ENCODE results near the gene NKAIN1.
"Not testable (repeated sequence)": the region's sequence is repeated elsewhere in the genome, so short reads cannot be mapped to it uniquely, and the experiment has no call there.

Gene NKAIN1

GRCh38 chr1:31180338-31180737 is 59.3 kb downstream of the NKAIN1 start:
- no peaks in the 10 kb centered on the region; the same call in 1 of the 2 replicates for H3K27me3 ChIP-seq (ENCODE audit: insufficient read depth, low read length)
- no peak overlapping the region for H3K9ac ChIP-seq (ENCODE audit: low read length)
- H3K9me3 ChIP-seq (ENCODE audit: low read length): no peaks in the 10 kb centered on the region
- H3K36me3 ChIP-seq (ENCODE audit: insufficient read depth, low read length): no peaks in the 10 kb centered on the region
- no peaks in the 10 kb centered on the region for H3F3A ChIP-seq (ENCODE audit: insufficient read depth, low read length)
- H2AFZ ChIP-seq (ENCODE audit: low read length): no peak overlapping the region
- H4K20me1 ChIP-seq (ENCODE audit: insufficient read depth, low read length): no peaks in the 10 kb centered on the region
- no peak overlapping the region for H3K4me3 ChIP-seq (ENCODE audit: low read depth, low read length, poor library complexity, severe bottlenecking)
- no peaks in the 10 kb centered on the region for H3K9me2 ChIP-seq (ENCODE audit: low read depth, low read length)
- H3K4me1 ChIP-seq (ENCODE audit: insufficient read depth, low read length, severe bottlenecking): peaks cover 11% of the 10 kb centered on the region
- TF ChIP-seq EZH2 (IDR thresholded peaks at IDR 0.05; ENCODE audit: borderline replicate concordance, low read length) (no peak), CTCF (IDR thresholded peaks at IDR 0.05; ENCODE audit: low read length) (no peak)
- no peak overlapping the region for H3K4me2 ChIP-seq (ENCODE audit: low read length)
- H3K27ac ChIP-seq (ENCODE audit: low read depth, low read length, poor library complexity, severe bottlenecking): no peak overlapping the region
- H3K79me2 ChIP-seq (ENCODE audit: insufficient read depth, low read length): no peaks in the 10 kb centered on the region

GRCh38 chr1:31176291-31176690 is 63.4 kb downstream of the NKAIN1 start:
- H3K27me3 ChIP-seq (ENCODE audit: insufficient read depth, low read length); H3K9me3 ChIP-seq (ENCODE audit: low read length); H3K79me2 ChIP-seq (ENCODE audit: insufficient read depth, low read length); H3K36me3 ChIP-seq (ENCODE audit: insufficient read depth, low read length); H4K20me1 ChIP-seq (ENCODE audit: insufficient read depth, low read length); H2AFZ ChIP-seq (ENCODE audit: low read length); H3F3A ChIP-seq (ENCODE audit: insufficient read depth, low read length); H3K4me1 ChIP-seq (ENCODE audit: insufficient read depth, low read length, severe bottlenecking); H3K27ac ChIP-seq (ENCODE audit: low read depth, low read length, poor library complexity, severe bottlenecking); H3K4me3 ChIP-seq (ENCODE audit: low read depth, low read length, poor library complexity, severe bottlenecking); H3K4me2 ChIP-seq (ENCODE audit: low read length); H3K9ac ChIP-seq (ENCODE audit: low read length); H3K9me2 ChIP-seq (ENCODE audit: low read depth, low read length): not testable (repeated sequence)

DNA sequence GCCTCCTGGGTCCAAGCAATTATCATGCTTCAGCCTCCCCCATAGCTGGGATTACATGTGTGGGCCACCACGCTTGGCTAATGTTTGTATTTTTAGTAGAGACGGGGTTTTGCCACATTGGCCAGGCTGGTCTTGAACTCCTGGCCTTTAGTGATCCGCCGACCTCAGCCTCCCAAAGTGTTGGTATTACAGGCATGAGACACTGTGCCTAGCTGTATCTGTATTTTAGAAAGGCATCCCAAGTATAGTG is 69.3 kb downstream of the NKAIN1 start:
- Histone ChIP-seq H3K4me2 (ENCODE audit: low read length) (no peak overlapping the region), H3K9ac (ENCODE audit: low read length) (no peak overlapping the region; the same call in 1 of the 2 replicates)
- no peak for TF ChIP-seq EZH2 (IDR thresholded peaks at IDR 0.05; ENCODE audit: borderline replicate concordance, low read length)
- TF ChIP-seq CTCF (IDR thresholded peaks at IDR 0.05; ENCODE audit: low read length): no peak

GRCh38 chr1:31166462-31166861 is 73.2 kb downstream of the NKAIN1 start:
- no peaks in the 10 kb centered on the region for H3K36me3 ChIP-seq (ENCODE audit: insufficient read depth, low read length)
- H4K20me1 ChIP-seq (ENCODE audit: insufficient read depth, low read length): no peaks in the 10 kb centered on the region
- no peaks in the 10 kb centered on the region for H3K79me2 ChIP-seq (ENCODE audit: insufficient read depth, low read length)
- TF ChIP-seq EZH2 (IDR thresholded peaks at IDR 0.05; ENCODE audit: borderline replicate concordance, low read length) (no peak), CTCF (IDR thresholded peaks at IDR 0.05; ENCODE audit: low read length) (no peak)
- no peaks in the 10 kb centered on the region for H3K27me3 ChIP-seq (ENCODE audit: insufficient read depth, low read length)
- H3K4me3 ChIP-seq (ENCODE audit: low read depth, low read length, poor library complexity, severe bottlenecking): no peak overlapping the region
- H3K9me2 ChIP-seq (ENCODE audit: low read depth, low read length): no peaks in the 10 kb centered on the region
- no peak overlapping the region for H2AFZ ChIP-seq (ENCODE audit: low read length)
- no peak overlapping the region for H3K27ac ChIP-seq (ENCODE audit: low read depth, low read length, poor library complexity, severe bottlenecking)
- H3K4me2 ChIP-seq (ENCODE audit: low read length): no peak overlapping the region
- no peaks in the 10 kb centered on the region for H3F3A ChIP-seq (ENCODE audit: insufficient read depth, low read length)
- peaks cover 7% of the 10 kb centered on the region for H3K4me1 ChIP-seq (ENCODE audit: insufficient read depth, low read length, severe bottlenecking)
- no peak overlapping the region for H3K9ac ChIP-seq (ENCODE audit: low read length)
- H3K9me3 ChIP-seq (ENCODE audit: low read length): no peaks in the 10 kb centered on the region

More for the DNA sequence above, 69.3 kb downstream of the NKAIN1 start:
- Histone ChIP-seq H3K36me3 (ENCODE audit: insufficient read depth, low read length) (no peaks in the 10 kb centered on the region), H4K20me1 (ENCODE audit: insufficient read depth, low read length) (no peaks in the 10 kb centered on the region), H3K9me3 (ENCODE audit: low read length) (no peaks in the 10 kb centered on the region), H3K4me3 (ENCODE audit: low read depth, low read length, poor library complexity, severe bottlenecking) (no peak overlapping the region), H3K27me3 (ENCODE audit: insufficient read depth, low read length) (no peaks in the 10 kb centered on the region), H3K79me2 (ENCODE audit: insufficient read depth, low read length) (no peaks in the 10 kb centered on the region), H3K27ac (ENCODE audit: low read depth, low read length, poor library complexity, severe bottlenecking) (no peak overlapping the region), H3K4me1 (ENCODE audit: insufficient read depth, low read length, severe bottlenecking) (peaks cover 7% of the 10 kb centered on the region), H2AFZ (ENCODE audit: low read length) (no peak overlapping the region), H3K9me2 (ENCODE audit: low read depth, low read length) (no peaks in the 10 kb centered on the region), H3F3A (ENCODE audit: insufficient read depth, low read length) (no peaks in the 10 kb centered on the region)
